Natural killer cell (primary cell): ENCODE data around the gene HOXB6. TPM values are rescaled to one million over a fixed set of nuclear protein-coding genes. Genes with fewer than 3 reads are reported as not detected.
A peak's percentile ranks its signal among the peaks of the same experiment; 100 is the strongest.

Source experiments
- ATAC-seq, 3 donors: fragments of 150-1000 bp in 2 of 3; fragments of 200-7000 bp in 1 of 3; cut with Tn5 transposase; 1 replicate in 1 of 3; 2 replicates in 2 of 3; pipeline ENCODE4 v1.10.0; 2021; ENCODE audit warnings: mild to moderate bottlenecking in 2 of 3, moderate library complexity in 2 of 3
- DNase-seq, 2 donors: peaks; one replicate each; pipeline versions ENCODE4 v3.0.0 to v3.0.0-alpha.2; 2013 to 2021; ENCODE audit warnings: mixed read lengths in 1 of 2
- H3K27ac ChIP-seq: one replicate; pipeline ENCODE4 v1.5.1; 2013; ENCODE audit warnings: mild to moderate bottlenecking, low read length
- H3K27me3 ChIP-seq: one replicate; pipeline ENCODE4 v1.6.1; 2013; ENCODE audit warnings: low read length; ENCODE audit not compliant: control insufficient read depth, insufficient read depth
- H3K36me3 ChIP-seq: one replicate; pipeline ENCODE4 v1.6.1; 2013; ENCODE audit warnings: low read length; ENCODE audit not compliant: control insufficient read depth, insufficient read depth
- H3K4me1 ChIP-seq: one replicate; pipeline ENCODE4 v1.6.1; 2013; ENCODE audit warnings: low read length; ENCODE audit not compliant: control insufficient read depth, insufficient read depth
- H3K4me3 ChIP-seq: one replicate; pipeline ENCODE4 v1.5.1; 2013; ENCODE audit warnings: low read length
- H3K9me3 ChIP-seq: one replicate; pipeline ENCODE4 v1.6.1; 2013; ENCODE audit warnings: low read length; ENCODE audit not compliant: control insufficient read depth, insufficient read depth
- H3K27ac Mint-ChIP-seq, 2 donors: one replicate each; pipeline ENCODE4 v1.8.0; 2022; ENCODE audit warnings: mild to moderate bottlenecking in 2 of 2, mixed read lengths in 2 of 2, moderate library complexity in 1 of 2
- H3K27me3 Mint-ChIP-seq, 2 donors: one replicate each; pipeline ENCODE4 v1.8.0; 2022; ENCODE audit warnings: low read depth in 2 of 2, mixed read lengths in 2 of 2
- H3K36me3 Mint-ChIP-seq: one replicate; pipeline ENCODE4 v1.8.0; 2022; ENCODE audit warnings: mixed read lengths
- H3K4me1 Mint-ChIP-seq, 2 donors: one replicate each; pipeline ENCODE4 v1.8.0; 2022; ENCODE audit warnings: mixed read lengths in 2 of 2
- H3K4me3 Mint-ChIP-seq: one replicate; pipeline ENCODE4 v1.8.0; 2022; ENCODE audit warnings: mild to moderate bottlenecking, moderate library complexity, mixed read lengths
- H3K9me3 Mint-ChIP-seq, 2 donors: one replicate each; pipeline ENCODE4 v1.8.0; 2022; ENCODE audit warnings: mixed read lengths in 2 of 2
- WGBS: methylation state at CpG from one replicate; pipeline ENCODE4 v1.1.7; 2013; ENCODE audit warnings: missing lambda C conversion rate; ENCODE audit not compliant: insufficient coverage; 5-methylcytosine and 5-hydroxymethylcytosine counted together
- intact Hi-C: fragments of 100-400 bp; cut with micrococcal nuclease; formaldehyde crosslinking; loops from one replicate; pipeline ENCODE4 v1.14.2; 2022
- total RNA-seq, 4 donors: library from RNA; stranded (reverse); fragments of 120-200 nt in 1 of 4; gene quantifications; one replicate each; pipeline versions ENCODE4 v1.2.3 to v1.2.4, GENCODE V29; 2013 to 2022
- TF ChIP-seq, protein P1 (sequence below): fragments of 200-600 bp; IDR thresholded peaks from one replicate; pipeline ENCODE4 v1.8.0; 2022; ENCODE audit warnings: antibody characterized with exemption

Gene HOXB6
- total RNA-seq, result not detected
- total RNA-seq (2013), result 0.05 TPM

DNA sequence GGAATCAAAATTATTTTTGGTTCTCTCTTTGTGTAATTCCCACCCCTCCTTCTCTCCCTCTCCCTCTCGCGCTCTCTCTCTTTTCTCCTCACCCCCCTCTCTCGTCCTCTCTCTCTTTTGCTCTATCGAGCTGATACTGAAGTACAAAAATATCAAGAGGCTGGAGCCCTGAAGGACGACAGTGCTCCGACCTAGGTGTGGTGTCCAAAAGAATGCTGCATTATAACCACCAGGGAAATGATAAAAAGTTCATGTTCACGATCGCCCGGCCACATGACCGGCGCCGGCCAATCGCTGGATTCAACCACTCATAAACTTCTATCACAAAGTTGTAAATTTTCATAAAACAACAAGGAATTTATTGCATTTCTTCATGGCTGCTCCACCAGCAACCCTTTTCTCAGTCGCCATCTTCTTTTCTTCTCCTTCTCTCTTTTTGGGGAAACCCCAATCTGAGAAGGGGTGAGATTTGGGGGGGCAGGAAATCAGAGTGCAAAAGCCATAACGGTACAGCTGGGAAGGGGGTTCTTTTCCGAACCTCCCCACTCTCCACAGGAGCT lies at the start of gene HOXB6:
TSS of gene HOXB6 (minus strand) at position 217 of the 560 bp plus-strand sequence. CDS start 6,836 bp downstream, outside the sequence.
- Histone ChIP-seq H3K4me3 (no peak within 1 kb of the TSS), H3K9me3 (no peaks in the 10 kb centered on the region), H3K27ac (no peak within 1 kb of the TSS), H3K27me3 (peaks cover 55% of the 10 kb centered on the region), H3K36me3 (no peaks in the 10 kb centered on the region), H3K4me1 (peaks cover 24% of the 10 kb centered on the region)
- Mint-ChIP-seq H3K27me3 (peaks cover 46 to 69% of the 10 kb centered on the region in 2 donors), H3K9me3 (no peaks in the 10 kb centered on the region), H3K36me3 (no peaks in the 10 kb centered on the region), H3K27ac (no peak within 1 kb of the TSS), H3K4me3 (peak within 1 kb of the TSS; percentile 29), H3K4me1 (peaks cover 0 to 6% of the 10 kb centered on the region in 2 donors)
- TF ChIP-seq, protein P1, sequence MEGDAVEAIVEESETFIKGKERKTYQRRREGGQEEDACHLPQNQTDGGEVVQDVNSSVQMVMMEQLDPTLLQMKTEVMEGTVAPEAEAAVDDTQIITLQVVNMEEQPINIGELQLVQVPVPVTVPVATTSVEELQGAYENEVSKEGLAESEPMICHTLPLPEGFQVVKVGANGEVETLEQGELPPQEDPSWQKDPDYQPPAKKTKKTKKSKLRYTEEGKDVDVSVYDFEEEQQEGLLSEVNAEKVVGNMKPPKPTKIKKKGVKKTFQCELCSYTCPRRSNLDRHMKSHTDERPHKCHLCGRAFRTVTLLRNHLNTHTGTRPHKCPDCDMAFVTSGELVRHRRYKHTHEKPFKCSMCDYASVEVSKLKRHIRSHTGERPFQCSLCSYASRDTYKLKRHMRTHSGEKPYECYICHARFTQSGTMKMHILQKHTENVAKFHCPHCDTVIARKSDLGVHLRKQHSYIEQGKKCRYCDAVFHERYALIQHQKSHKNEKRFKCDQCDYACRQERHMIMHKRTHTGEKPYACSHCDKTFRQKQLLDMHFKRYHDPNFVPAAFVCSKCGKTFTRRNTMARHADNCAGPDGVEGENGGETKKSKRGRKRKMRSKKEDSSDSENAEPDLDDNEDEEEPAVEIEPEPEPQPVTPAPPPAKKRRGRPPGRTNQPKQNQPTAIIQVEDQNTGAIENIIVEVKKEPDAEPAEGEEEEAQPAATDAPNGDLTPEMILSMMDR, result no peak
- WGBS, result 50% methylated on average over 13 of the region's 16 CpGs
- ATAC-seq, result no peak
- no peak for DNase-seq
- intact Hi-C loops, result no loop called here

DNA sequence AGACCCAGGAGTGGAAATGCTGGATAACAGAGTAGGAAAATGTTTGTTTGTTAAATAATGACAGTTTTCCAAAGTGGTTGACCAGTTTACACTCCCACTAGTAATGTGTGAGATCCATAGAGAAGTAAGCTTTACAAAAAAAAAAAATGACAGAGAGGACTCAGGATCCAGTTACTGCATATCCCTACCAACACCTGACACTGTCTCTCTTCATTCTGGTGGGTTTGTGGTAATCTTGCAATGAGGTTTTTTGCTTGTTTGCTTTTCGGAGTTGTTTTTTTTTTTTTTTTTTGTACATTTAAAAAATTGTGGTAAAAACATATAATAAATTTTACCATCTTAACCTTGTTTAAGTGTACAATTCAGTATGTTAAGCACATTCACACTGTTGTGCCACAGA lies 45.0 kb upstream of the HOXB6 start:
- Histone ChIP-seq H3K4me3 (no peak overlapping the region), H3K9me3 (no peaks in the 10 kb centered on the region), H3K27me3 (peaks cover 26% of the 10 kb centered on the region), H3K36me3 (no peaks in the 10 kb centered on the region), H3K4me1 (peaks cover 22% of the 10 kb centered on the region), H3K27ac (no peak overlapping the region)
- H3K36me3 Mint-ChIP-seq, result no peaks in the 10 kb centered on the region
- no peak overlapping the region for H3K4me3 Mint-ChIP-seq
- H3K27me3 Mint-ChIP-seq, result peaks cover 19 to 34% of the 10 kb centered on the region in 2 donors
- no CpG with 5 or more reads among the region's 1 CpG for WGBS
- TF ChIP-seq, protein P1, result no peak
- H3K9me3 Mint-ChIP-seq, result no peaks in the 10 kb centered on the region
- no peak for DNase-seq
- intact Hi-C loops, result no loop called here
- peaks cover 13 to 24% of the 10 kb centered on the region in 2 donors for H3K4me1 Mint-ChIP-seq
- ATAC-seq, result no peak
- H3K27ac Mint-ChIP-seq, result no peak overlapping the region

GRCh38 chr17:48647963-48648245 lies 43.1 kb upstream of the HOXB6 start:
- H3K9me3 Mint-ChIP-seq, result no peaks in the 10 kb centered on the region
- intact Hi-C loops, result no loop called here
- H3K27ac Mint-ChIP-seq, result peak overlapping the region in 1 of 2 donors; percentile 73
- no peak overlapping the region for H3K27ac ChIP-seq
- TF ChIP-seq, protein P1, result no peak
- peaks cover 35 to 51% of the 10 kb centered on the region in 2 donors for H3K27me3 Mint-ChIP-seq
- H3K4me1 Mint-ChIP-seq, result peaks cover 13 to 24% of the 10 kb centered on the region in 2 donors
- H3K4me3 ChIP-seq, result peak overlapping the region; percentile 63
- H3K36me3 ChIP-seq, result no peaks in the 10 kb centered on the region
- H3K9me3 ChIP-seq, result no peaks in the 10 kb centered on the region
- H3K36me3 Mint-ChIP-seq, result no peaks in the 10 kb centered on the region
- WGBS, result 88% methylated on average over 1 of the region's 1 CpG
- no peak for DNase-seq
- no peak for ATAC-seq
- H3K4me3 Mint-ChIP-seq, result peak overlapping the region; percentile 84
- H3K27me3 ChIP-seq, result peaks cover 30% of the 10 kb centered on the region
- H3K4me1 ChIP-seq, result peaks cover 22% of the 10 kb centered on the region
